Measurements from ENCODE around the gene PSMA3.
"Not testable (repeated sequence)": the region's sequence is repeated elsewhere in the genome, so short reads cannot be mapped to it uniquely, and the experiment has no call there.

The PSMA3 gene
- total RNA-seq: 68.5 to 94.3 reads per million in 2 donors

DNA sequence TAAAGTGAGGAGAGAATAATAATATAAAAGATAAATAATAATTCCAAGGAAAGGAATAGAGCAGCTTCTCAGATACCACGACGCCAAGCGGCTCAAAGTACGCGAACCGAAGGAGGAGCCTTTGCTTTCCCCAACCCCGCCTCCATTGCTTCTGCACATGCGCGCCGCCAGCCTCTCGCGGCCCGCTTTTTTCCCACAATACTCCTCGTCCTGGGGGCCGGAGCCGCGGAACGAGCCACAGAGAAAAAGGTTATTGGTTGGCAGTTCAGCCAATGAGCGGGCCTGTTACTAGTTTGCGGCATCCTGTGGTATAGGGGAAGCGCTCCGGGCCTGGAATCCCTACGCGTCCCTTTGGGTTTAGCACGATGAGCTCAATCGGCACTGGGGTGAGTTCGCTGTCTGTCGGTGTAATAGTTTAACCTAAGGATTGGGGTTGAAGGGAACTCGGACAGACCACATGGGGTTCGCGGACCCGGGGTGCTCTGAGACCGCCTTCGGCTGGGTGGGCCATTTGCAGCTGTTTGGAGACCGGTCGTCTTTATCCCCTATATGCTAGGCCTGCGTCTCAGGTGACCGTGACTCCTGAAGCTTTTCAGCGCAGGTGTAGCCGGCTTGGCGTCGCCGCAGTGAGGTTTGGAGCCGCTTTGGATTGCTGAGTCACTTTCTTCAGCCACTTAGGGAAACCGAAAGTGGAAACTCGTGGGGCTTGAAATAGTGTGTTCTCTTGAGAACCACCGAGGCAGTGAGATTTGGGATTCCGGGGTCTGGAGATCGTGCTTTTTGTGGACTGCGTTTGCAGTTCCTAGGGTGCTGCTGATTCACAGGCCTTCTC, at the start of gene PSMA3:
TSS of gene PSMA3 (plus strand) at position 288 of the 832 bp plus-strand sequence. CDS start at position 366, 78 bp downstream.
- peak; percentile 87 for DNase-seq

DNA sequence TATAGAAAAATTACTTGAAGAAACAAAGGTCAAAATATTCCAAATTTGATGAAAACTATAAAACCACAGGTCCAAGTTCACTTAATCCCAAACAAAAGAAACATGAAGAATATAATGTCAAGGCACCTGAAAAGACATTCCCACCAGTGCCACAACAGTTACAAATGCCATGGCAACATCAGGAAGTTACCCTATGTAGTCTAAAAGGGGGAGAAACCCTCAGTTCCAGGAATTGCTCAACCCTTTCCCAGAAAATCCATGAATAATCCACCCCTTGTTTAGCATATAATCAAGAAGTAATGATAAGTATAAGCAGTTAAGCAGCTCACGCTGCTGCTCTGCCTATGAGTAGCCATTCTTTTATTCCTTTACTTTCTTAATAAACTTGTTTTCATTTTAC, 48.4 kb upstream of the PSMA3 start:
- no peak for DNase-seq

DNA sequence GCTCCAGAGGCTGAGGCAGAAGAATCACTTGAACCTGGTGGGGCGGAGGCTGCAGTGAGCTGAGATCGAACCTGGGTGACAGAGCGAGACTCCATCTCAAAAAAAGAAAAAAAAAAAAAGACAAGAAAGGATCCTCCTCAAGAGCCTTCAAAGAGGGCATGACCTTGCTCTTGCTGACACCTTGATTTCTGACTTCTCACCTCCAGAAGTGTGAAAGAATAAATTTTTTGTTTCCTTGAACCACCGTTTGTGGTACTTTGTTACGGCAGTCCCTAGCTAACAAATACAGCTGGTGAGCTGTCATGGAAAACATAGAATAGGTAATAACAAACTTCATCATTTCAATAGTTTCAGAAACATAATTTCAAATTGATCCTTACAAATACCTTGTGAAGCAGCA, 46.6 kb upstream of the PSMA3 start:
- no peak for DNase-seq

DNA sequence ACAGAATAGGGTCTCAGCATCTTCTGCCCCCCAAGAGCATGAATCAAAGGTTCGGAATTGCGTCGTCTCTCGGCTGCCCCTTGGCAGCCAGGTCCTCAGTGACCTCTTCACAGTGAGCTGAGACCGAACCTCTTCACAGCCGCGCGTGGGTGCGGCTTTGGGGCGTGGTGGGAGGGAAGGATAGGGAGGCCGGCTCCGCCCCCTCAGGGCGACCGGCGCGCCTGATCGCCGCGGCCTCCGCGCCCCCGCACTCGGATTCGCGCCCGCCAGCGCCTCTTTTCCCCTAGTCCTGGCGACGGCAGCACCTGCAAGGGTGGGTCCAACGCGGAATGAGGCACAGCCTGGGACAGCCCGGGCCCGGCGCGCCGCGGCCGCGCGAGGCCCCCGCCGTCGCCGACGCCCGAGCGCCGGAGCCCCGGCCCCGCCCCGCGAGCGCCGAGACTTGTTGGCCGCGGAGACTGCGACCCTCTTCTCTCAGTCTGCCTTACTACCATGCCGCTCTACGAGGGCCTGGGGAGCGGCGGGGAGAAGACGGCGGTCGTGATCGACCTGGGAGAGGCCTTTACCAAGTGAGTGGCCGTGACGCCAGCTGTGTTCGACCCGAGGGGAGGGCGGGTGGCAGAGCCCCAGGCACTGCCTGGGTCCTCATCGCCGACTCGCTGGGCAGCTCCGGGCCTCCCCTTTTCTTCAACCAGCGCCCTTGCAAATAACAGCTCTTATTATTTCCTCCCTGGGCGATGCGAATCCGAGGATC, 44.7 kb upstream of the PSMA3 start, which contains the start of gene ACTR10:
TSS of gene ACTR10 (plus strand) at position 424 of the 754 bp plus-strand sequence. CDS start at position 493, 69 bp downstream.
- peak; percentile 71 for DNase-seq

DNA sequence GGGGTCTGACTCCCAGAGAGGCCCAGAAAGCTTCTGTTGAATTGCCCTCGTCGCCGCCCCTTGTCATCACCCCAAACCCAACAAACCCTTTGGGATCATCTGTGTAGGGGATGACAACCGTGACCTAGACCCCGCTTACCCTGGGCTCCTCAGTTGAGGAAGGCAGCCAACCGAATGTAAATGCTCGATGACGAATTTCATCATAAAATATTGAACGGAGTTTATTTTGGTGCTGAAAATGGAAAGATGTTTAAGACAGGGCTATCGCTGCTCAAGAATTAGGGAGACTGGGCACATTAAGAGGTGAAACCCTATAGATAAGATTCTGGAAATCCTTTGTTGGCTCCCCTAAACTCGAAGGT, 44.2 kb upstream of the PSMA3 start:
- DNase-seq: no peak

DNA sequence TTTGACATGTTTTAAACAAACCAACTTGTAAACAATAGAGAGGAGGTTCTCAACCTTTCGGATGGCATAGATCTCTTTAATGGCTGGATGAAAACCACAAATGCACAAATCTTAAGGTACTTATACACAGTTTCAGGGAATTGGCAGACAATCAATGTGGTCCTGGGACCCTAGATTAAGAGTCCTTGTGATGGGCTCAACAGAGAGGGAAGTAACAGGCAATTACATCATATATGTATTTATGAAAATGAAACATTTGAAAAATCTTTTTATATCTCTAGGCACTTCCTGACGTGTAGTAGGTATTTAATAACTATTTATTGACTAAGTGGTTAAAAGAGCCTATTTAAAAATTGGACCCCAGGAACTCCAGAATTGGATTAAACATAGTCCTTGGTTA, 43.8 kb upstream of the PSMA3 start:
- no peak for DNase-seq

DNA sequence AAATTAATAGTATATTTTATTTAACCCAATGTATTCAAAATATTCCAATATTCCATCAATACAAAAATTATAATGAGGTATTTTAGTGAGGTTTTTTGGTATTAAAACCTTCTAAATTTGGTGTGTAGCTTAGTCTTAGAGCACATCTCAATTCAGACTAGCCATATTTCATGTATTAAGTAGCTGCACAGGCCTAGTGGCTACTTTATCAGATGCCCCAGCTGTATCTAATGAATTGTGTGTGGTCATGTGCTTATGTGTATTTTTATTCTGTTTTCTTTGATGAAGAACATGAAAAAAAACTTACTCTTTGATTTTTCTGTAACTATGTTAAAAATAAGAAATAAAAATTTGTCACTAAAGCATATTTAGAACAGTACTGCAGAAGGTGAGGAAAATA, 31.5 kb upstream of the PSMA3 start:
- DNase-seq: no peak

DNA sequence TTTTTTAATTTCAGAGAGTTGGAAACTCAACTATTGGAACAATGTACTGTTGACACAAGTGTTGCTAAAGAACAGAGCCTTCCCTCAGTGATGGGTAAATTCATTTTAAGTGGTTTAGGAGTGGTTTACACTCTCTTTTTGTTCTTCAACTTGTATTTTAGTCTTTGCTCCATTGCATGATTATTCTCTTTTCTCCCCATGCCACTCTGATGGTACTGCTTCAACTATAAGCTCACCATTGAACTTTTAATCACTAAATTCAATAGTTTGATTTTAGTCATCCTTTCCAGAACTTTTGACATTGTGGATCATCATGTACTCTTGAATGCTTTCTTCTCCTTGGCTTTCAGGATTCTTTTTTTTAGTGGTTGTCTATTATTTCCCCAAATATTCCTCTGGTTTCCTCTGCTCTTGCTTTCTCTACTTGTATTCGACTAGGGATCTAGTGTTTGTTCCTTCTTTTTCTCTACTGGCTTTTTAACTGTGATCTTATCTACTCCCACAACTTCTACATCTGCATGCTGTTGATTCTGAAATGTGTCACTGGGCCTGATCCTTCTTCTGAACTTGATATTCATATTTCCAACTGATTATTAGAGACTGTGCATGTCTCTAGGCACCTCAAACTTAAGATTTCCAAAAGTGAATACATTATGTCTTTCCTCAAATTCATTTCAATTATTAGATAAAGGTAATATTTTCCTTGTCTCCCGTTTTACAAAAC, 29.3 kb upstream of the PSMA3 start:
- no peak for DNase-seq

DNA sequence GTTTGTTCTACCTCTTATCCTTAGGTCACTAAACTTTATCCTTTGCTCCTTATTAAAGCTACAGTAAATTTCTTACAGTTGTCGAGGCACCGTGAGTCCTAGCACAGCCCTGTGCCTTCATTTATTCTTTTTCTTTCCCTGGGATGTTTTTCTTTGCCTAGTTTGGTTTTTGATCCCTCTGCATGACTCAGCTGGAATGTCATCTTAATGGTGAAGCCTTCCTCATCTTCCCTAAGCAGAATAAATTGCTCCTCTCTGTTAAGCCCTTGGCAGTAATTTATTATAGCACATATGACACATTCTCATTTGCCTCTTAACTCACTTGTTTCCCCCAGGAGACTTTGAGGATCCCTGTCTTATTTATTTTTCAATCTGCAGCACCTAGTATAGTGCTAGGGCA, 28.1 kb upstream of the PSMA3 start:
- no peak for DNase-seq

DNA sequence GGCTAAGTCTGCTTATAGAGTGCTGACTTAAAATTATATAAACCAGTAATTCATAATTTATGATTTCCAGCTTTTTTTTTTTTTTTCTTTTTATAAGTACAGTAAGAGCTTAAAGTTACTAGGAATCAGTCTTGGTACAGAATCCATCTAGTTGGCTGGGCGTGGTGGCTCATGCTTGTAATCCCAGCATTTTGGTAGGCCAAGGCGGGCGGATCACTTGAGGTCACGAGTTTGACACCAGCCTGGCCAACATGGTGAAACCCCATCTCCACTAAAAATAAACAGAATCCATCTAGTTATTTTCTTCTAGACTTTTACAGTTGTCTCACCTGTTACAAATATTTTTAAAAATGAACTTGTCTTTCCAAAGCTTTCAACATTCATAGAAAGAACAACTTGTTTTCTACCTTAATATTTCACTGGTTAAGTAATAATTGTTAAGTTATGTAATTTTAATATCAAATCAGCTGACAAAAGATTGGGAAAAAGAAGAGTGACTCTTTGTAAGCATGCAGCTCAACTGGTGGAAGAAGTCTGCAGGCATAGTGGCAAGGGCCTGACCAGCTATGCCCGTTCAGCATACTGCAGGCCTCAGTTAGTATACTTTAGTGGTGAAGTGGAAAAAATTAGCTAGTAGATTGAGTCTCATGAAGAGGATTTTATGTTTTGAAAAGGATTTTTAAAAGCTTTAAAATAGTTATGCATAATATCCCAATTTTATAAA, 17.4 kb upstream of the PSMA3 start:
- no peak for DNase-seq

DNA sequence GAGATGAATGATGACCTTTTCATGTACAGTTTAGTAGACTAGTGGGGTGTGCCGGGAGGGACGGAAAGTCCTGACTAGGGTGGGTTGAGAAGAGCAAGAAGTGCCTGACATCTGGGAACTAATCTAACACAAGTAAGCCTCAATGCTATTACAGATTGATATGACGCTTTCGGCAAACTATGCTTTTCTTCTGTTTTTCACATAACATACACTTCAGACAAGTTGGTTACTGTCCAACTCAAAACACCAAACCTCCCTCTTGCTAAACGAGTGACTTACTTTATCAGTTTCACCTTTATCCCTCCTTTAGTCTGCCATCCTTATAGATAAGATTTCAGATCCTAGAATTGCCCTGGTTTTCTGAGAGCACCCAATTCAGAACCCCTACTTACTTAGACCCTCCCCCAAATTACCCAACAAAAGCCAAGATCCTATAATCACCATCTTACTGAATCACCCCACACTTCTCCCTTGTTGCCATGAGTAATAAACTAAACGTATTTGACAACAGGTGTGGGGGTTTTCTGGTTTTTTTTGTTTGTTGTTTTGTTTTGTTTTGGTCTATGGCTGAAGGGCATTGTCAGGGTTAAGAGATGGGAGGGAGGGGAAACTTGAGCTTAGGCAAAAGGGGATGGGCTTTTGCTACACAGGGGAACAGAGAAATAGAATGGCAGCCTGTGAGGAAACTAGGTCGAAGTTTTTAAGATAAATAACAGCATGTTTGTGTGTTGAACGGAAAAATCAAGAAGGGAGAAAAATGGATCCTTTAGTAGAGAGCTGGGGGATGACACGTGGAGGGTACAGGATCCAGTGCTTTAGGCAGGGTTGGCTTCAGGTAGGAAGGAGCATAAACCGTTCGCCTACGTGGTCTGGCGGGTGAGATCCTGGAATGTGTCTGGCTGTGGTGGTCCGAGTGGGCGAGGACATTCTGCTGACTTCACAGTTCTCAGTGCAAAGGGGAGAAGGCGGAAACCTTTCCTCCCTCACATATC, 6.1 kb upstream of the PSMA3 start:
- DNase-seq: no peak

DNA sequence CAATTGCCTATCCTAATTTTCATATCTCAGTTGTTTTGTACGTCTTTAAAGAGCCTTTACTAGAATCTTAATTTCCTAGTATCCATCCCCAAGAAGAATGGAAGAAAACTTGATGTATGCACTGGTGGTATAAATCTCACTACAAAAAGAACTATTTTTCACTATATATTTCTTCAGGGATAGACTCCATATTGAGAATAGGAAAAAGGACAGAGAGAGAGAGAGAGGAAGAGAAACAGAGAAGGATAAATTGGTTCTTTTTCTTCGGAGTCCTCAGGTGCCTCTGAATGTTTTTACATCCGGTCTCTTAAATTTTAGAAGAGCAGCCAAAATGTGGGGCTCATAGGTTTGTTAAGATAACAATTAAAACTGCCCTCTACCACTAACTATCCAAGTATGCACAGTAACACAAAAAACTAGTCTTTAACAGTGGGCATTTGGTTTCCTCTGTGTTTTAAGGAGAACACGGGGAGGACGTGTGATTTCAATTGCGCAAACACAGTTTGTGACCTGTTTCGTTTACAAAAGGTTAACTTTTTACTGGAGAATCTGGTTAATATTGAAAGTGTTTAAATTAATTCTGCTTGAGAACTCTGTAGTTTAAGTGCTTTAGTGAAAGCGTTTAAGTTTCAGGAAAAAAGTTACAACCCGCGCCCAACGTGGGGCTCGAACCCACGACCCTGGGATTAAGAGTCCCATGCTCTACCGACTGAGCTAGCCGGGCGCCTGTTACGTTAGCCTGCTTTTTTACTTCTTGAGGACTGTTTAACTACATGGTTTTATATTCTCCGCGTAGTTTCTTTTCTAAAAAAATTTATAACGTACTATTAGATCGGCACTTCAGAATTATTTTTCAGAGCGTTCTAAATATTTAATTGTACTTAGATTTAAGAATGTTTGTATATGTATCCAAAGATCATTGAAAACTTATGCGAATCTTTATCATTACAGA, 5.1 kb upstream of the PSMA3 start:
- peak; percentile 27 for DNase-seq

DNA sequence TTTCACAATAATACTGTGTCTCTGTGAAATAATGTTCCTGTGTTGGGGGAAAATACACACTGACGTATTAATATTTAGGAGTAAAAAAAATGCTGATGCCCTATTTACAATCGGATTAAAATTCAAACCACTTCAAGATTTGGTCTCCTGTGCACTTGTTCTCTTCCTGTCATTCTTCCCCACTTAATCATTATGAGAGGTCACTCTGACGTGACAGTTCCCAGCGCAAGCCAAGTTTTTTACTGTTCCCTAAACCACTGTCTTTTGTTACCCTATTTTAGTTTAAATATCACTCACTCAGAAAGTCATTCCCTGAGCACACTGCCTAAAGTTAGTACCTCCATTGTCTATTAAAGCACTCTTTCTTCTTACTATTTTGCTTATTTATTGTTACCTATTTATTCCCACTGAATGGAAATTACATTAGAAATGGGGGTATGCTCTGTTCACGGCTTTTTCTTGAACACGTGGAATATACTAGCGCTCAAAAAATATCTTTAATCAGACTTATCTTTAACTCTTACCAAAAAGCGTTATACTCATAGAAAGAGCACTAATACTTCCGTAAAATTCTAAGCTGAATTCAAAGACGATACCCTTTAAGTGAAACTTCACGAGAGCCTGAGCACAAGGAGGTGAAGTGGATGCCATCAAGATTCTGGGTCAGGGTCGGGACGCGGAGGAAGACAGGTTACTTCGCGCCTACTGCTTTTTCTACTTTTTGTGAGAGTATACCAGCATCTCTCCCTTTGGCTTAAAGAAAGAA, 670 bp upstream of the PSMA3 start:
- no peak for DNase-seq

DNA sequence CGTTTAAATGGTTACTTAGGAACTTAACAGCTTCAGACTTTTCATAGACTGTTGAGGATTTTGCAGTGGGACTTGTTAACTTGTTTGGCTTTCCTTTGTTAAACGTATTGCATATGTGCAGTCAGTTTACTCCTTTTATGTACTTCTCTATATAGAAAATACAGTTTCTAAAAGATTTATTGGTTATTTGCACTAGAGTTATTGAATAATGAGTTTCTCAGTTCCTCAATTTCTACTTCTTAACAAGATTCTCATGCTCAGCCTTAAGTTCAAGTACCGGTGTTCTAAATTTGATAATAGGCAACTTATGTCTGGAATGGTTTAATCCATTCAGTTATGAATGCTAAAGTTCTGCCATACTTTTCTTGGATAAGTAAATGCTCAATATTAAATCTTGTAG, 919 bp downstream of the PSMA3 start:
- no peak for DNase-seq

DNA sequence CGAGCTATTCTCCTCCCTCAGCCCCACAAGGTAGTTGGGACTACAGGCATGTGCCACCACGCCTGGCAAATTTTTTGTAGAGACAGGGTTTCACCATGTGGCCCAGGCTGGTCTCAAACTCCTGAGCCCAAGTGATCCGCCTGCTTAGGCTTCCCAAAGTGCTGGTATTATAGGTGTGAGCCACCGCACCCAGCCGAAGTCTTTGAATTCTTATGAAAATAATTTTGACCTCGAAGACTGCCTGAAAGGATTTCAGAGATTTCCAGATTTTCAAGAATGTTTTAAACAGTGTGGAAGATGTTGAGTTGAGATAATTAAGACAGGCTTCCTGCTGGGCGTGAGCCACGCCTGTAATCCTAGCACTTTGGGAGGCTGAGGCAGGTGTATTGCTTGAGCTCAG, 5.0 kb downstream of the PSMA3 start:
- DNase-seq: no peak

DNA sequence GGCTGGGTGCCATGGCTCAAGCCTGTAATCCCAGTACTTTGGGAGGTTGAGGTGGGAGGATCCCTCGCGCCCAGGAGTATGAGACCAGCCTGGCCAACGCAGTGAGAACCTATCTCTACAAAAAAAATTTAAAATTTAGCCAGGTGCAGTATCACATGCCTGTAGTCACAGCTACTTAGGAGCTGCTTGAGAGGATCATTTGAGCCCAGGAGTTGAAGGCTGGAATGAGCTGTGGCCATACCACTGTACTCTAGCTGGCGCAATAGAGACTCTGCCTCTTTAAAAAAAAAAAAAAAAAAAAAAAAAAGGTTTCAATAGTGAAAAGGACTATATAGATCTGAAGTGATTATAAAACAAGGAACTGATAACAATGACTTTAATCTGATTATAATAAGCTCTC, 13.5 kb downstream of the PSMA3 start:
- DNase-seq: no peak

DNA sequence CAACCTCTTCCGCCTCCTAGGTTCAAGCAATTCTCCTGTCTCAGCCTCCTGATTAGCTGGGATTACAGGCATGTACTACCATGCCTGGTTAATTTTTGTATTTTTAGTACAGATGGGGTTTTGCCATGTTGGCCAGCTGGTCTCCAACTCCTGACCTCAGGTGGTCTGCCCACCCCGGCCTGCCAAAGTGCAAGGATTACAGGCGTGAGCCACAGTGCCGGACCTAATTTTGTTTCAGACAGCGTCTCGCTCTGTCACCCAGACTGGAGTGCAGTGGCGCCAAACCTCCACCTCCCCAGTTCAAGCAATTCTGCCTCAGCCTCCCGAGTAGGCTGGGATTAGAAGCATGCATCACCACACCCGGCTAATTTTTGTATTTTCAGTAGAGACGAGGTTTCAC, 17.4 kb downstream of the PSMA3 start:
- DNase-seq: not testable (repeated sequence)

DNA sequence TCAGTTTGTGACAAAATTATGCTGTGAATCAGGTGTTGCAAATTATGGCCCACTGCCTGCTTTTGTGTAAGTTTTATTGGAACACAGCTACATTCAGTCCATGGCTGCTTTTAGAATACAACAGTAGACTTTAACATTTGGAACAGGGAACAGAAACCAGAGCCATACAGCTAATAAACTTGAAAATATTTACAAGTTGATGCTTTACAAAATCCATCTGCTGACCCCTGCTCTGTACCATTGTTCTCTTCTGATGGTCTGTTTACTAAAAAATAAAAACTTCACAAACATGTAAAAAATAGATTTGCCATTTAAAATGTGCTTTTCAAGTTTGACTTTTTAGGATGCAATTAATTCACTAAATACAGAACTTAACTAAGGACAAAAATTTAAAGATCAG, 20.8 kb downstream of the PSMA3 start:
- no peak for DNase-seq

DNA sequence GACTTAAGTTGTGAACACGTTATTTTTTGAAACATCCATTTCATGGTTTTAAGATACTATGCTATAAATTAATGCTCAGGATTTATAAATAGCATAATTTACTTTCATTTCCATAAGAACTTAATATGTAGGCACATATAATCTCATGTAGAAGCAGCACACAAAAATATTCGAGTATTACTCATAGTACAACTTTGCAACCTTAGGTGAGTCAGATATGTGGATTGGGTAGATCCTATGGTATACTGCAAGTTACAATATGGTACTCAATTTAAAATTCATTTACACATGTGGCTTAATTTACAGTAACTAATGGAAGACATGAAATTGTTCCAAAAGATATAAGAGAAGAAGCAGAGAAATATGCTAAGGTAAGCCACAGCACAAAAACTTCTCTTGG, 26.0 kb downstream of the PSMA3 start:
- no peak for DNase-seq

All from activated gamma-delta T cell (primary cell).